Superior temporal gyrus (tissue), 1 donor: Measurements from ENCODE around the gene ATP6V1F.
A peak's percentile ranks its signal among the peaks of the same experiment; 100 is the strongest.

Experiments
- DNase-seq: peaks from one replicate; pipeline ENCODE4 v3.0.0-alpha.2; 2016; ENCODE audit errors: extremely low spot score

The ATP6V1F gene

GRCh38 chr7:128867842-128868623, 5.4 kb downstream of the ATP6V1F start:
- DNase-seq: no peak

- no peak for DNase-seq
Observed at GRCh38 chr7:128868624-128869137, 6.0 kb downstream of the ATP6V1F start.

- peak; percentile 32 for DNase-seq
Observed at GRCh38 chr7:128869138-128869943, 6.7 kb downstream of the ATP6V1F start.

GRCh38 chr7:128869944-128870285, 7.3 kb downstream of the ATP6V1F start:
- DNase-seq: no peak

DNA sequence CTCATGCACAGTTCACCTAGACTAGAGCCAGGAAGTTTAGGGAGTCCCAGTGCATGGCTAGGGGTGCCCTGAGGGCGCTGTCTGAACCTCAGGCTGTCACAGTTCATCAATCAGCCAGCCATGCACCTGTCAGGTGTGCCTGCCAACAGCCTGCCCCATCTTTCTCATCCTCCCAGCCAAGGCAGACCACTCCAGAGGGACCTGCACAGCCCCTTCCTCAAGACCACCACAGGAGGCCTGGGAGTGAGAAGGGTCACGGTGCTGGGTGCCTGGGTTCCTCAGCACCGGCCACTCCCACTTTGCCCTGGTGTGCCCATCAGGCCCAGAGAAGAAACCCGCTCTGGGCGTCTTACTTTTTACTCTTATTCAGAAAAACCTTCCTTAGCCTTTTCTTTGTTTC, 8.4 kb downstream of the ATP6V1F start:
- DNase-seq: no peak

DNA sequence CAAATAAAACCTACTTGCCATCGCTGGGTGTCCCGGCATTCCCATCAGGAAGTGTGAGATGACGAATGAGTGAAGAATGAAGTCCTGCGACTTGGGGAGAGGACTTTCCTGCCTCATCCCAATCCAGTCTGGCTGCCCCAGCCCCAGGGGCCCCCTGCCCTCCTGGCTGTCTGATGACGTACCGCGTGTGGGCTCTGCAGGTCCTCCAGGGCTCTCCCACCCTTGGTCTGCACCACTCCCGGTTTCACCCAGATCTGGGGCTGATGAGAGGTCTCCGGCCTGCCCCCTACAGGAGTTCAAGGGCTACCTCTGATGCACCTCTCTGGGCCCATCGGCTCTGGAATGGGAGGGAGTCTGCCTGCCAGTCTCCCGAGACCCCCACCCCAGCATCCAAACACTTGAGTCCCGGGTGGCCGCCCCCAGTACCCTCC, 9.8 kb downstream of the ATP6V1F start:
- DNase-seq: no peak

DNA sequence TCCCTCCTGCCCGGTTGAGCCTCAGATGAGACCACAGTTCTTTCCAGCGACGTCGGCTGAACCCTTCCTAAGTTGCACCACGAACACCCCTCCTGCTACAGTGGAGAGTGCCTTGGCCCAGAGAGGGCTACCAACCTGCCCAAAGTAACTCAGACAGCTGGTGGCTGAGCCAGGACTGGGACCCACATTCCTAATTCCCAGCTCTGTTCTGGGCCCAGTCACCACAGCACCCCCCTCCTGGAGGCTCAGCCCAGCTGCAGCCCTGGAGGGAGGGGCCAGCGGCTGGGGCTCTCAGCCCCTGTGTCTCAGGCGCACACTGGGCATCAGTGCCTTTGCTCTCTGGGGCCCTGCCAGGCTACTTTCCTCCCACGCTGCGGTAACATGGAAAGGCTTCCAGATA, 10.6 kb downstream of the ATP6V1F start:
- no peak for DNase-seq

GRCh38 chr7:128874140-128875031, 11.7 kb downstream of the ATP6V1F start:
- no peak for DNase-seq

DNA sequence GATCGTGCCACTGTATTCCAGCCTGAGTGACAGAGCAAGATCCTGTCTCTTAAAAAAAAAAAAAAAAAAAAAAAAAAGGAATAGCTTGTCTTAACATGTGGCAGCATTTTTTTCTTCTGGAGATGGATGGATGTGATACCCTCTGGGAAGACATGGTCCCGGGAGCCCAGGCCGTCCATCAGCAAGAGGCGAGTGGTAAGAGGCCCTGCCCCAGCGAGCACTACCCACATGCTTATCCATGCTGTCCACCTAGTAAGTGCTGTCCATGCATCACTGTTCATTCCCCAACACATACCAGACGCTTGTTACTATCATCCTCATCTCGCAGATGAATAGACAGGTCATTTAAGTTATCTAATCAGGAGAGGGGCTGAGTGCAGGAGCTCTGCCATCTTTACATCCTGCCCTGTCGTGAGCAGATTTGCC, 12.9 kb downstream of the ATP6V1F start:
- no peak for DNase-seq

GRCh38 chr7:128876127-128876526, 13.5 kb downstream of the ATP6V1F start:
- no peak for DNase-seq

DNA sequence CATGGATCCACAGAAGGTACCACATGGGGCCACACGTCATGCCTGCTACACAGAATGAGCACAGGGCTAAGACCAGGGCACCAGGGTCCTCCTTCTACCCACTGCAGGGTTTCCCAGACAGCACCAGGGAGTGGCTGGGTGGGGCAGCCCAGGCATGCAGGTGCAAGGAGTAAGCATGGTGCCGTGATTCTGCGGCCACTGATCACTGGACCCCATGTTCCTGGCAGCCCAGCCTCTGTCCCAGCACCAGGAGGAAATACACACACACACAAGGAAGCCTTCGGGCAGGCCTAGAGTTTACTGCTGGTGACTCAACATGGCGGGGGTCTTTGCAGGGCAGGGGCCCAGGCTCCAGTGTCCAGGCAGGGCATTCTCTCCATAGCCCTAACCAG, 13.9 kb downstream of the ATP6V1F start:
- DNase-seq: no peak

- DNase-seq: no peak
Observed at GRCh38 chr7:128876978-128877755, 14.5 kb downstream of the ATP6V1F start.

- no peak for DNase-seq
Observed at GRCh38 chr7:128877756-128878120, 15.1 kb downstream of the ATP6V1F start.

GRCh38 chr7:128878226-128879105, 15.8 kb downstream of the ATP6V1F start:
- DNase-seq: no peak

- DNase-seq: no peak
Observed at GRCh38 chr7:128879461-128879938, 16.8 kb downstream of the ATP6V1F start.

DNA sequence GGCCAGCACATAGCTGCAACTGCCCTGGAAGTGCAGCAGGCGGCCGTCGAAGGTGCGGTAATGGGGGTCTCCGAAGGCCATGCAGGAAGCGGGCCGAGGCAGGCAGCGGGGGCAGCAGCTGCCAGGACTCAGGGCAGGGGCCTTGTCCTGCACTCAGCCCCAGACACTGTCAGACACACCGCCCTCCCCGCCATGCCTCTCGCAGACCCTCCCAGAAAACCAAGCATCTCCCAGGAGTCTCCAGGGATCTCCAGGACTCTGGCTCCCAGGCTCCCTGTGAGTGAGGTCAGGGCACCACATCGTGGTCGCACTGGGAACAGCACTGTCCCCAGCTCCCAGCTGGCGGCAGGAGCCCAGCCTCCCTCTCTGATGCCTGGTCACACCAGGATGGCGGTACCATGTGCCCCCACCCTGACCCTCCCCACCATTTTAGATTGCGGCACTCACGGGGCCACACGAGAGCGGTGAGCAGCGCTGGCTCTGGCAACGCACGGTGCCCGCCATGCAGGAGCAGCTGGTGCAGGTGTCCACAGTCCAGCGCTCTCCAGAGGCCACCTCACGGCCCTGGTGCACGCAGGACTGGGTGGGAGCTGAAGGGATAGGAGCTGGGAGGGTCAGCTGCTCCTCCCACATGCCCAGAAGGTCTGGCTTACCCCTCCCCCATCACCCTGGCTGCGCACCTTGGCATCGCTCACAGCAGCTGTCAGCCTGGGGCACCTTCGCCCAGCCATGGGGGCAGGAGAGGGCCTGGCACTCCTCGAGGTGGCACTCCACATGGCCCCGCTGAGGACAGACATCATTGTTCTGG, 17.5 kb downstream of the ATP6V1F start:
- DNase-seq: peak; percentile 76

DNA sequence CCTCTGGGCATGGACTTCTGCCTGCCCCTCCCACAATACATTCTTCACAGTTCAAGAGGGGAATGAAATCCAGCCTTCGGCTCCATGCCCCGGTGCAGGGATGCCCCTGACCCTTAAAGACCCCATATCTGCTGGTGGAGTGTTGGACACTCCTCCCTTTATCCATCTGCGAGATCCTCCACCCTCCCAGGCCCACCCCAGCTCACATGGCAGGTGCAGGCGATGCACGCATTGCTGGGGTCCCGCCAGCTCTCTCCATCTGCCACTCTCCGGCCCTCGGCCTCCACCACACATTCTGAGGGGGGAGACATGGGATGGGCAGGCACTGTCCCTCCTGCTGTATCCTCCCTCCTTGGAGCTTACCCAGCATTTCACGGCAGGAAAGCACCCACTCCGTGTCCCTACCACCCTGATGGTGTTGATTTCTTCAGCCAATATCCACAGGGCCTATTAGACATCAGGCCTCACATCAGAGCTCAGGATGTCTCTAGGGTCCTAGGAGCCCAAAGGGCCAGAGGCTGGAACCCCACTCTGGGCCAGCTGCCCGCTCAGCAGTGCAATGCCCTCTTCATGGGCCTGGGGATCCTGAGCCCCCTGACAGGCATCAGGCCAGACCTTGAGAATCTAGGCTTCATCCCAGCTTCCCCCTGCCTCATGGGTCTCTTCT, 18.3 kb downstream of the ATP6V1F start:
- DNase-seq: no peak

GRCh38 chr7:128881458-128882125, 18.9 kb downstream of the ATP6V1F start:
- DNase-seq: no peak
